Neural cell (in vitro differentiated cells): Measurements from ENCODE around the gene SIK3. TPM values are rescaled to one million over a fixed set of nuclear protein-coding genes. Genes with fewer than 3 reads are reported as not detected.

Source experiments
- H2AFZ ChIP-seq: fragments of 200-600, 300-800 bp; sonication (generic), shearing (Covaris generic); 2 replicates; pipeline ENCODE4 v1.6.0; 2014; ENCODE audit warnings: low read depth, mild to moderate bottlenecking, antibody characterized with exemption, low read length, moderate library complexity
- H3F3A ChIP-seq: fragments of 200-600 bp; shearing (Covaris generic); 2 replicates; pipeline ENCODE4 v1.6.1; 2016; ENCODE audit warnings: mild to moderate bottlenecking, moderate library complexity, mixed read lengths, antibody characterized with exemption, low read length; ENCODE audit not compliant: insufficient read depth, poor library complexity, severe bottlenecking
- H3K27ac ChIP-seq: fragments of 200-600, 300-800 bp; sonication (generic), shearing (Covaris generic); 2 replicates; pipeline ENCODE4 v1.5.1; 2014; ENCODE audit warnings: mild to moderate bottlenecking, low read length, moderate library complexity
- H3K27me3 ChIP-seq: fragments of 300-800, 200-600 bp; sonication (generic), shearing (Covaris generic); 2 replicates; pipeline ENCODE4 v1.6.0; 2014; ENCODE audit warnings: mild to moderate bottlenecking, low read depth, low read length, moderate library complexity; ENCODE audit not compliant: insufficient read depth
- H3K36me3 ChIP-seq: fragments of 300-800, 200-600 bp; sonication (generic), shearing (Covaris generic); 2 replicates; pipeline ENCODE4 v1.5.1; 2014; ENCODE audit warnings: mild to moderate bottlenecking, antibody characterized with exemption, low read length, moderate library complexity; ENCODE audit not compliant: insufficient read depth
- H3K4me2 ChIP-seq: fragments of 300-800, 200-600 bp; sonication (generic), shearing (Covaris generic); 2 replicates; pipeline ENCODE4 v1.6.0; 2014; ENCODE audit warnings: mild to moderate bottlenecking, low read length
- H3K4me3 ChIP-seq: fragments of 300-800, 200-600 bp; sonication (generic), shearing (Covaris generic); 2 replicates; pipeline ENCODE4 v1.5.1; 2014; ENCODE audit warnings: mild to moderate bottlenecking, low read length, moderate library complexity
- H3K79me2 ChIP-seq: fragments of 200-600 bp; shearing (Covaris generic); replicated peaks from 2 replicates; pipeline ENCODE4 v1.6.0; 2014; ENCODE audit warnings: mild to moderate bottlenecking, low read length, moderate library complexity; ENCODE audit not compliant: insufficient read depth
- H3K9ac ChIP-seq: fragments of 300-800, 200-600 bp; sonication (generic), shearing (Covaris generic); 2 replicates; pipeline ENCODE4 v1.6.1; 2016; ENCODE audit warnings: mild to moderate bottlenecking, low read length, mixed read lengths
- H3K9me2 ChIP-seq: fragments of 200-600 bp; shearing (Covaris generic); 2 replicates; pipeline ENCODE4 v1.6.1; 2016; ENCODE audit warnings: mild to moderate bottlenecking, low read length, mixed read lengths; ENCODE audit not compliant: insufficient read depth
- H3K9me3 ChIP-seq: fragments of 200-600, 300-800 bp; sonication (generic), shearing (Covaris generic); 2 replicates; pipeline ENCODE4 v1.6.1; 2016; ENCODE audit warnings: mild to moderate bottlenecking, mixed run types, low read length, moderate library complexity, mixed read lengths
- H4K20me1 ChIP-seq: fragments of 200-600 bp; shearing (Covaris generic); 2 replicates; pipeline ENCODE4 v1.6.1; 2016; ENCODE audit warnings: mild to moderate bottlenecking, mixed run types; ENCODE audit not compliant: insufficient read depth
- CTCF ChIP-seq: fragments of 450-650 bp; IDR thresholded peaks from 2 replicates; pipeline ENCODE4 v1.5.1; 2014; ENCODE audit warnings: antibody characterized with exemption, mild to moderate bottlenecking, moderate library complexity; ENCODE audit not compliant: poor library complexity, severe bottlenecking
- EP300 ChIP-seq: fragments of 450-650 bp; conservative IDR thresholded peaks from 2 replicates; pipeline ENCODE4 v1.6.1; 2014; ENCODE audit warnings: antibody characterized with exemption, mild to moderate bottlenecking, moderate library complexity; ENCODE audit not compliant: poor library complexity, severe bottlenecking
- EZH2 ChIP-seq: fragments of 200-600, 300-800 bp; shearing (Covaris generic), sonication (generic); IDR thresholded peaks from 2 replicates; pipeline ENCODE4 v1.6.1; 2014; ENCODE audit warnings: antibody characterized with exemption, low read length, borderline replicate concordance, mild to moderate bottlenecking; ENCODE audit not compliant: insufficient read depth, poor library complexity, severe bottlenecking
- MXI1 ChIP-seq: fragments of 450-650 bp; conservative IDR thresholded peaks from 2 replicates; pipeline ENCODE4 v1.6.1; 2014; ENCODE audit warnings: antibody characterized with exemption, mild to moderate bottlenecking; ENCODE audit not compliant: poor library complexity, severe bottlenecking
- POLR2AphosphoS5 ChIP-seq: IDR thresholded peaks from 2 replicates; pipeline ENCODE4 v1.6.1; 2012
- RAD21 ChIP-seq: fragments of 450-650 bp; conservative IDR thresholded peaks from 2 replicates; pipeline ENCODE4 v1.6.1; 2014; ENCODE audit warnings: antibody characterized with exemption, mild to moderate bottlenecking, moderate library complexity
- REST ChIP-seq: IDR thresholded peaks from 2 replicates; pipeline ENCODE4 v1.6.1; 2012; ENCODE audit warnings: borderline replicate concordance
- SMC3 ChIP-seq: fragments of 450-650 bp; conservative IDR thresholded peaks from 2 replicates; pipeline ENCODE4 v1.6.1; 2014; ENCODE audit warnings: antibody characterized with exemption, mild to moderate bottlenecking, moderate library complexity; ENCODE audit not compliant: poor library complexity
- TAF1 ChIP-seq: IDR thresholded peaks from 2 replicates; pipeline ENCODE4 v1.6.1; 2012; ENCODE audit warnings: low read depth
- polyA plus RNA-seq: library from polyadenylated mRNA; depleted of rRNA; stranded (reverse); fragments of >200 nt; gene quantifications from 2 replicates; pipeline ENCODE4 v1.2.3, GENCODE V29; 2014

SIK3 gene
- polyA plus RNA-seq, 1 donor from 2014 or later: 11.2 TPM

- Histone ChIP-seq H2AFZ (no peak overlapping the region), H4K20me1 (no peaks in the 10 kb centered on the region), H3K27me3 (no peaks in the 10 kb centered on the region), H3K4me2 (no peak overlapping the region), H3K9me2 (no peaks in the 10 kb centered on the region), H3F3A (no peaks in the 10 kb centered on the region), H3K36me3 (no peaks in the 10 kb centered on the region), H3K9ac (no peak overlapping the region), H3K79me2 (no peaks in the 10 kb centered on the region), H3K4me3 (no peak overlapping the region), H3K27ac (no peak overlapping the region), H3K9me3 (no peaks in the 10 kb centered on the region)
- TF ChIP-seq POLR2AphosphoS5 (no peak), RAD21 (no peak), EP300 (no peak), EZH2 (no peak), MXI1 (no peak), TAF1 (no peak), SMC3 (no peak), CTCF (no peak), REST (no peak)
These were observed 195.1 kb downstream of the SIK3 start for GRCh38 chr11:116903090-116903489.

DNA sequence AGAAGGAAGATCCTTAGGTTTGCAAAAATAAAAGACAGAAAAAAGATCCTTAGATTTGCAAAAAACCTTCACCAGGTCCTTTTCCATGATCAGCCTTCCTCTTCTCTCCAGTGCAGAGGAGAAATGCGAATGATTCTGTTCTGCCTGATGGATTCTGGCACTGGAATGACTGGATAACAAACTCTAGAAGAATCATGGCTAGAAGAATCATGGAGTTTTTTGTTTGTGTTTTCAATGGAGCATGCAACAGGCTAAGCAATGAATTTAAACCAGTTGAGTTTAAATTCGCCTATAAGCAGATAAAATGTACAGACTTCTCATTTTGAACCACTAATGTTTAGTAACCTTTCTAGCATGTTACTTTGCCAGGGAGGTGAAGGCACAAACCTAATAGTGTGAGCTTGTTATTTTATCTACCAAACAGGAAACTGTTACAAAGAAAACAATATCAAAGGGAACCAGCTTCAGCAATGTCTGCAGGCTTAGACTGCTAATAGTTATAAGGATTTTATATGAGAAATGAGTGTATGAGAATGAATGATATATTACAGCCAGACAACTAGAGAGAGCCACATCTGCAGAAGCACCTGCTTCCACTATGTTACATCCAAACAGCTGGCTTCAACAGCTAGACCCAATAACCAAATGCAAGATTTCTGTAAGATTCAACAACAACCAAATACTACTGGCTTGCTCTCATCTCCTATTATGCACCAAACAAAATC, 196.1 kb downstream of the SIK3 start:
- no peaks in the 10 kb centered on the region for H4K20me1 ChIP-seq
- no peak overlapping the region for H3K4me3 ChIP-seq
- H3K4me2 ChIP-seq: no peak overlapping the region
- TF ChIP-seq SMC3 (no peak), POLR2AphosphoS5 (no peak), EP300 (no peak), TAF1 (no peak), MXI1 (no peak), EZH2 (no peak), RAD21 (no peak), CTCF (no peak), REST (no peak)
- no peaks in the 10 kb centered on the region for H3K27me3 ChIP-seq
- no peaks in the 10 kb centered on the region for H3K9me3 ChIP-seq
- H3K36me3 ChIP-seq: no peaks in the 10 kb centered on the region
- H3K9ac ChIP-seq: no peak overlapping the region
- no peak overlapping the region for H2AFZ ChIP-seq
- H3K9me2 ChIP-seq: no peaks in the 10 kb centered on the region
- no peaks in the 10 kb centered on the region for H3K79me2 ChIP-seq
- no peaks in the 10 kb centered on the region for H3F3A ChIP-seq
- H3K27ac ChIP-seq: no peak overlapping the region
